Measurements from ENCODE around the gene TATDN2. TPM values are rescaled to one million over a fixed set of nuclear protein-coding genes. Genes with fewer than 3 reads are reported as not detected.

TATDN2 gene
- total RNA-seq, 1 donor from 2014 or later, result 36.0 TPM

- intact Hi-C loops (cut with DNase I), result no loop called here
- Histone ChIP-seq H3K27ac (no peak overlapping the region), H3K4me3 (no peak overlapping the region), H3K4me1 (peaks cover 4% of the 10 kb centered on the region), H3K36me3 (peaks cover 66% of the 10 kb centered on the region), H3K9me3 (no peaks in the 10 kb centered on the region), H3K27me3 (ENCODE audit: low read depth) (no peaks in the 10 kb centered on the region)
- no peak for DNase-seq
- no peak for ATAC-seq
- TF ChIP-seq, protein P1, sequence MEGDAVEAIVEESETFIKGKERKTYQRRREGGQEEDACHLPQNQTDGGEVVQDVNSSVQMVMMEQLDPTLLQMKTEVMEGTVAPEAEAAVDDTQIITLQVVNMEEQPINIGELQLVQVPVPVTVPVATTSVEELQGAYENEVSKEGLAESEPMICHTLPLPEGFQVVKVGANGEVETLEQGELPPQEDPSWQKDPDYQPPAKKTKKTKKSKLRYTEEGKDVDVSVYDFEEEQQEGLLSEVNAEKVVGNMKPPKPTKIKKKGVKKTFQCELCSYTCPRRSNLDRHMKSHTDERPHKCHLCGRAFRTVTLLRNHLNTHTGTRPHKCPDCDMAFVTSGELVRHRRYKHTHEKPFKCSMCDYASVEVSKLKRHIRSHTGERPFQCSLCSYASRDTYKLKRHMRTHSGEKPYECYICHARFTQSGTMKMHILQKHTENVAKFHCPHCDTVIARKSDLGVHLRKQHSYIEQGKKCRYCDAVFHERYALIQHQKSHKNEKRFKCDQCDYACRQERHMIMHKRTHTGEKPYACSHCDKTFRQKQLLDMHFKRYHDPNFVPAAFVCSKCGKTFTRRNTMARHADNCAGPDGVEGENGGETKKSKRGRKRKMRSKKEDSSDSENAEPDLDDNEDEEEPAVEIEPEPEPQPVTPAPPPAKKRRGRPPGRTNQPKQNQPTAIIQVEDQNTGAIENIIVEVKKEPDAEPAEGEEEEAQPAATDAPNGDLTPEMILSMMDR (IDR thresholded peaks at IDR 0.05), result no peak
Observed at GRCh38 chr3:10259036-10259435, 10.8 kb downstream of the TATDN2 start.

DNA sequence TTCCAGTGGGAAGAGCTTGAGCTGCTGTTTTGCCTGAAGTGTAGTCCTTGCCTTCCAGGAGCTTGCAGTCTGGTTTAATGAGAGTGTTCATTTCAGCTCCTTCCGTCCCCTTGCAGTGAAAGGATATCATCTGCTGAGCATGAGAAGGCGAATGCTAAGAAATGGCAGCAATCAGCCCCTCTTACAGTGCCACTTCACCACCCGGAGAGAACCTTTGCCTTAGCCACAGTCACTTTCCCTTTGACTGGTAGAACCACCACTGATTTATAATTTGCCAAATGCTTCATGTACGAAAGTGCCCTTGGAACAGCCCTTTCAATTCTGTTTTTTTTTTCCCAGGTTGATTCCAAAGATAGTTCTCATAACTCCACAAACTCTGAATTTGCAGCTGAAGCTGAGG, 11.5 kb downstream of the TATDN2 start:
- ATAC-seq, result no peak
- intact Hi-C loops (cut with DNase I), result no loop called here

GRCh38 chr3:10260211-10260701, 12.0 kb downstream of the TATDN2 start:
- ATAC-seq, result no peak
- no peak for DNase-seq
- H3K27me3 ChIP-seq (ENCODE audit: low read depth), result no peaks in the 10 kb centered on the region
- H3K9me3 ChIP-seq, result no peaks in the 10 kb centered on the region
- peaks cover 7% of the 10 kb centered on the region for H3K4me1 ChIP-seq
- no peak overlapping the region for H3K27ac ChIP-seq
- H3K4me3 ChIP-seq, result no peak overlapping the region
- H3K36me3 ChIP-seq, result peaks cover 59% of the 10 kb centered on the region
- intact Hi-C loops (cut with DNase I), result no loop called here
- TF ChIP-seq, protein P1 (IDR thresholded peaks at IDR 0.05), result no peak

More for the DNA sequence above, 11.5 kb downstream of the TATDN2 start:
- no peaks in the 10 kb centered on the region for H3K9me3 ChIP-seq
- DNase-seq, result no peak
- H3K36me3 ChIP-seq, result peaks cover 59% of the 10 kb centered on the region
- TF ChIP-seq, protein P1 (IDR thresholded peaks at IDR 0.05), result no peak
- peaks cover 7% of the 10 kb centered on the region for H3K4me1 ChIP-seq
- no peak overlapping the region for H3K4me3 ChIP-seq
- H3K27ac ChIP-seq, result no peak overlapping the region
- no peaks in the 10 kb centered on the region for H3K27me3 ChIP-seq (ENCODE audit: low read depth)

GRCh38 chr3:10262027-10262426, 13.8 kb downstream of the TATDN2 start:
- H3K27ac ChIP-seq, result no peak overlapping the region
- no peaks in the 10 kb centered on the region for H3K9me3 ChIP-seq
- no peak for ATAC-seq
- DNase-seq, result no peak
- H3K27me3 ChIP-seq (ENCODE audit: low read depth), result no peaks in the 10 kb centered on the region
- no peak overlapping the region for H3K4me3 ChIP-seq
- peaks cover 7% of the 10 kb centered on the region for H3K4me1 ChIP-seq
- H3K36me3 ChIP-seq, result peaks cover 56% of the 10 kb centered on the region
- TF ChIP-seq, protein P1 (IDR thresholded peaks at IDR 0.05), result no peak
- intact Hi-C loops (cut with DNase I), result no loop called here

- H3K4me1 ChIP-seq, result peaks cover 7% of the 10 kb centered on the region
- no peak overlapping the region for H3K4me3 ChIP-seq
- intact Hi-C loops (cut with DNase I), result no loop called here
- H3K27ac ChIP-seq, result no peak overlapping the region
- H3K9me3 ChIP-seq, result no peaks in the 10 kb centered on the region
- ATAC-seq (peak; percentile 27 to 70), DNase-seq (no peak)
- H3K27me3 ChIP-seq (ENCODE audit: low read depth), result no peaks in the 10 kb centered on the region
- peaks cover 74% of the 10 kb centered on the region for H3K36me3 ChIP-seq
- TF ChIP-seq, protein P1 (IDR thresholded peaks at IDR 0.05), result peak; percentile 40
Observed at GRCh38 chr3:10263646-10264363, 15.5 kb downstream of the TATDN2 start.

Data from lower lobe of right lung (tissue), 2 donors.